ENCODE data around the gene COMMD9.
A peak's percentile ranks its signal among the peaks of the same experiment; 100 is the strongest.

COMMD9 gene

DNA sequence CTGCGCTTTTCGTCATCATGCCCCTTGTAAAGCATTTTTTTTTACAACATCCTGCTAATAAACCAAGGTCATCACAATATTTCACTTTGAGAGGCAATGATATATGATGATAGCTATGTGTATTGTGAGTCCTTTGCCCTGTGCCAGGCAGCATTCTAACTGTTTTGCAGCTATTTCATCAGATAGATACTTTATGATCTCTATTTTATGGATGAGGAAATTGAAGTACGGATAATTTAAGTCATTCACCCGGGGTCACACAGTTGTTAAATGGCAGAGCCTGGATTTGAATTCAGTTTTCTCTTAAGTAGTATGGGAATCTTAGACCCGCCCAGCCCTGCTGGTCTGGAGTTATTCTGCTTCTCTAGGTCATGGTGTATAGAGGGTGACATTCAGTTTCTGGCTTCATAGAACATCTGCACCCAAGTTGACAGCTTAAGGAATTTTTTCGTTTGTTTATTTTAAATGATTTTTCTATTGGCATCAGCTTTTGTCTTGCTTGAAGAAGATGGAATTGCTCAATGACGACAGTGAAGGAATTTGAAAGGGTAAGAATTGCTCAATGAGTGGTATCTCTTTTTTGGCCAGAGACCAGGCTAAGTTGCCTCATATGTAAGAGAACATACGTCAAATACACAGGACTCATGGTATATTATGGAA lies 7.8 kb upstream of the COMMD9 start:
- no peak for DNase-seq (ENCODE audit: low read depth, low spot score)

GRCh38 chr11:36295926-36296325 lies 6.7 kb upstream of the COMMD9 start, which contains the start of gene PRR5L:
TSS of gene PRR5L (plus strand) at chr11:36296288. CDS start at chr11:36401122, 104,834 bp downstream.
- no peak for DNase-seq (ENCODE audit: low read depth, low spot score)

- no peak for DNase-seq (ENCODE audit: low read depth, low spot score)
These were observed 3.1 kb upstream of the COMMD9 start for GRCh38 chr11:36292311-36292722.

DNA sequence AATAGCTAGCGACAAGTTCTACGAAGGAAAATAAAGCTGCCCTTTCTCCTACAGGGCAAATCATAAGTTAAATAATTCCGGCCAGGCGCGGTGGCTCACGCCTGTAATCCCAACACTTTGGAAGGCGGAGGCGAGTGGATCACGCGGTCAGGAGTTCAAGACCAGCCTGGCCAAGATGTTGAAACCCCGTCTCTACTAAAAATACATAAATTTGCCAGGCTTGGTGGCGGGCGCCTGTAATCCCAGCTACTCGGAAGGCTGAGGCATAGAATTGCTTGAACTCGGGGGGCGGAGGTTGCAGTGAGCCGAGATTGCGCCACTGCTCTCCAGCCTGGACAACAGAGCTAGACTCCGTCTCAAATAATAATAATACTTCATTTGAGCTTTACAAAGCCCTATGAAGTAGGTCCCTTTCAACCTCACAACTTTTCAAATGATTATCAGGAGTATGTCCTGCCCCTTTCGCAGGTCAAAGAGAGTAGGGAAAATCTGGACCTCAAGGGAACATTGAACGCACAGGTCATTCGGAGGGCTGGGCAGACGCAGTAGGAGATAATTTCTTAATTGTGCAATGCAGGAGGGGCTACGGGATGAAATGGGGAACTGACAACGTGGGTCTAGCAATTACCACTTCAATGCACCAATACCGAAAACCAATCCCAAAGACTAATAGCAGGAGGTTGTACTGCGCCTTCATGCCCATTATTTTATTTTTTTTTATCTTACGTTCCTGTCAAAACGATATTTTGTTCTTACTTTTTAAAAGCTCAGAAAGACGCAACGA lies 590 bp downstream of the COMMD9 start:
- no peak for DNase-seq (ENCODE audit: low read depth, low spot score)

DNA sequence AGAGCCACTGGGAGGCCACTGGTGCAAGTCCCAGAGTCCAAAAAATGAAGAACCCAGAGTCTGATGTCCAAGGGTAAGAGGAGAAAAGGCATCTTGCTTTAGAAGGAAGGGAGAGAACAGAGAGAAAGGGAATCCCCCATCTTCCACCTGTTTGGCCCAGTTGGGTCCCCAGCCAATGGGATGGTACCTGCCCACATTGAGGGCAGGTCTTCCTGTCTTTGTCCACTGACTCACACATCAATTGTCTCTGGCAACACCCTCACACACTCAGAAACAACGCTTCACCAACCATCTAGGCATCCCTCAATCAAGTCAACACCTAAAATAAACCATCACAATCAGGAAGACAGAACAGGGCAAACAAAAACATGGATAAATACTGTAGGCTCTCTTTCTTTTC lies 6.3 kb downstream of the COMMD9 start:
- DNase-seq (ENCODE audit: low read depth, low spot score): no peak

- no peak for DNase-seq (ENCODE audit: low read depth, low spot score)
These were observed 7.4 kb downstream of the COMMD9 start for GRCh38 chr11:36281850-36282249.

- DNase-seq (ENCODE audit: low read depth, low spot score): no peak
These were observed 8.7 kb downstream of the COMMD9 start for GRCh38 chr11:36280531-36280930.

- DNase-seq (ENCODE audit: low read depth, low spot score): no peak
These were observed 10.5 kb downstream of the COMMD9 start for GRCh38 chr11:36278531-36279282.

DNA sequence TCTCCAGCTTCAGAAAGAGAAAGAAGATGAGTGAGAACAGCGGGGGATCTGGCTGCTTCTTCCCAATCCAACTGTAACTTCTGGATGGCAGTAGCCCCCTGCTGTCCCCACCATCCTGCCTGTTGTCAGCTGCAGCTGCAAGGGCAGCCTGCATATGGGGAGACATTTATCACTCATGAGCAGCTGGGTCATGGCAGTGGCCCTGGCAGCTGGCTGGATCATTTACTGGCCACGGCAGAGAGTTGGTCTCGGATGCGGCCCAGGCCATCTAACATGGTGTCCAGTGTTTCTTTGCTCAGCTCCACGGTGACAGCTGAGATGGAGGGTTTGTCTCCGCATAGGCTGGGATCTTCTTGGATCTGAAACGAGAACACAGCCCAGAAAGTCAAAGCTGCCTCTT lies 14.8 kb downstream of the COMMD9 start:
- no peak for DNase-seq (ENCODE audit: low read depth, low spot score)

DNA sequence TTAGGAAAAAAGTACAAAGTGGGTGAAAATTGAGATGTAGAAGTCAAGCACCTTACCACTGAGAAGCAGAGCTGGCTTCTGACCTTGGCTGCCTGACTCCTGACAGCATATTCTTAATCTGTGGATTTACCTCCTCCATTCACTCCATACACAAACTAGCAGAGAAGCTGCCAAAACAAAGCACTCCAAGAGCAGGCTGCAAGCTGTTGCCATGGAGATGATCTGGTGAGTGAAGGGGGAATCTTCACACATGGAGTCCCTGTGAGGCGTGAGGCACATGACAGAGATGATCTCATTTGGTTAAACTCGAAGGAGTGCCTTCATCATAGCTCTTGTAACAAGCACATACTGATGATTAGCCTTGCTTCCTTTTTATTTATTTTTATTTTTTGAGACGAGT lies 16.1 kb downstream of the COMMD9 start:
- no peak for DNase-seq (ENCODE audit: low read depth, low spot score)

DNA sequence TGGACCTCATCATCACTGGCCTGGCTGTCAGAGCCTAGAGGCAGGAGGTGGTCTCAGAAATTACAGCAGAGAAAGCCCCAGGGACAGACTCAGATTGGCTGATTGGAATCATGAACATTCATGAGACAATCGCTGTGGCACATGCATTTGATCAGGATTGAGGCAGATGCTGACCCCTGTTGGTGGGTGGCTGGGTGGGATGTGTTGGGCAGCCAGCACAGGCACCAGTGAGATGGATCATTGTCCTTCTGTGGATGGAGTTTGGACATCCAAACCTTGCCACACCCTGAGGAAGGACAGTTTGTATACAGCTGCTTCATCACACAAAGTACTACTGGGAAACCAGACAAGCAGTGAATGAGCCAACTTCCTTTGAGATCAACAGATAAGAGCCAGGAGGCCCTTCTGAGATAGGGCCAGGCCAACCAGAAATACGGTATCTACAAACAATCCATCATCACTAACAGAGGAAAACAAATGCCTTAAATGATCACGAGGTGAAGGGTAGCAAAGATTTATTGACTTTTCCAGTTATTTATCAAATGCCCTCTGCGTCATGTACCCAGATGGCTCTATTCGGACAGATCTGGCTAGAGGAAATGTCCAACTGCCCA lies 17.3 kb downstream of the COMMD9 start:
- DNase-seq (ENCODE audit: low read depth, low spot score): no peak

DNA sequence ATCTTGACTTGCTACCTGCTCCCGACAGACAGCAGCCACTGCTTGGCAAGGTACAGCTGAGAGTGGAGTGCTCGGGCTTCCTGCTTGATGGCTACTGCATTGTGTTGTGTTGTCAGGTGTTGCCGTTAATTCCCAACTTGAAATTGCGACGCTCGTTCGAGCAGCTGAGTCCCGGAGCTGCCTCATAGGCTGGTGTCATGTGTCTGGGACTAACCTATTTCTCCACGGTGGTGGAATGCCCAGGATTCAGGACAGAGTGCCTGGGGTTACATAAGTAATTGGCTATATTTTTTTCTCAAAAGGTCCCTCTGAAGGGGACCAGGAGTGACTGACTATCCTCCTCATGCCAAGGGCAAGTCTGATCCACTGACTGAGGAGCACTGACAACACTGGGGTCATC lies 18.5 kb downstream of the COMMD9 start:
- no peak for DNase-seq (ENCODE audit: low read depth, low spot score)

- no peak for DNase-seq (ENCODE audit: low read depth, low spot score)
These were observed 20.8 kb downstream of the COMMD9 start for GRCh38 chr11:36268337-36268985.

GRCh38 chr11:36266767-36267166 lies 22.5 kb downstream of the COMMD9 start:
- no peak for DNase-seq (ENCODE audit: low read depth, low spot score)

- DNase-seq (ENCODE audit: low read depth, low spot score): peak; percentile 13
These were observed 23.2 kb downstream of the COMMD9 start for GRCh38 chr11:36265793-36266628.

DNA sequence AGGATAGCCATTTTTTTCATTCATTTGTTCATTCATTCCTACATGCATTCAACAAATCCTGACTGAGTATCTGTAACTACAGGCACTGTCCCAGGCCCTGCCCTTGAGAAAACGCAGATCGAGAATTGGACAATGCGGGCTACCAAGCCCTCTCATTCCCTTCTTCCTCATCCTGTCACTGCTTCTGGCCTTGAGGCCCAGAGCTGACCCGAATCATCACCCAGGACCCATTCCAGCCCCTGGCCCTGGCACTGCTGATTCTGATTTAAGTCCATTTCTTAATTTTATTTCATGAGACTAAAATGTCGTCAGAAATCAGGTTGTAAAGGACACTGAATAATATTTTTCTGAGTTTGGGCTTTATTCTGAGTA lies 24.3 kb downstream of the COMMD9 start:
- DNase-seq (ENCODE audit: low read depth, low spot score): no peak

GRCh38 chr11:36264011-36264972 lies 24.9 kb downstream of the COMMD9 start:
- no peak for DNase-seq (ENCODE audit: low read depth, low spot score)

- no peak for DNase-seq (ENCODE audit: low read depth, low spot score)
These were observed 28.1 kb downstream of the COMMD9 start for GRCh38 chr11:36261094-36261493.

DNA sequence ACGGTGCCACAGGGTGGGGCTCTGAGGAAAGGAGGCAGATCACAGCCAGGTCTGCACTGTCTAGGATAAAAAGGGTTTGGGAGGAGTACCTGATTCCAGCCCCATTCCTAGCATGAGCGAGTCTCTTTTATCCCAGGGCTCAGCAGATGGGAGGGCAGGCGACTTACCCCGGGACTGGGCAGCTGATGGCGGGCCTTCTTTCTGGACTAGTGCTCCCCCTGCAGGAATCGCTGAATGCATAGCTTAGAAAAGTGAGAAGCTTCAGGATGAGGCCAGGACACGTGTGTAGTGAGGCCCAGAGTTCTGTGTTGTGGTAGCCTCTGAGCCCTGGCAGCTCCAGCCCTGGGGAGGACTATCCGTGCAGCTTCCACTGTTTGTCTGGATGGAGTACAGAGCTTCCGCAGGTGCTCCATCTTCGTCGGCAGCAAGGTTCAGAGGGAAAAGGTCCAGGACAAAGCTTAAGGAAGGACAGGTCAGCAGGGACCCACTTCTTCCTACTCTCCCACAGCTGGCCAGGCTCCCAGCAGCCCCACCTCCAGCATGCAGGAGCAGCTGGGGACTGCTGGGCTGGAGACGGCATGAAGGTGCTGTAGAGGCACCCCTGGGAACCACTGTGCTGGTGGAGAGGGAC lies 30.4 kb downstream of the COMMD9 start:
- DNase-seq (ENCODE audit: low read depth, low spot score): no peak

All from activated CD4-positive, CD25-positive, alpha-beta regulatory T cell treated with anti-CD3 and anti-CD28 coated beads, Interleukin-2, amount 50 U/mL, for 16 hours (primary cell).